ENCODE measurements around the gene MLEC. TPM values are rescaled to one million over a fixed set of nuclear protein-coding genes. Genes with fewer than 3 reads are reported as not detected.

MLEC gene
- total RNA-seq, 1 experiment from 2014 or later, result 181 TPM

DNA sequence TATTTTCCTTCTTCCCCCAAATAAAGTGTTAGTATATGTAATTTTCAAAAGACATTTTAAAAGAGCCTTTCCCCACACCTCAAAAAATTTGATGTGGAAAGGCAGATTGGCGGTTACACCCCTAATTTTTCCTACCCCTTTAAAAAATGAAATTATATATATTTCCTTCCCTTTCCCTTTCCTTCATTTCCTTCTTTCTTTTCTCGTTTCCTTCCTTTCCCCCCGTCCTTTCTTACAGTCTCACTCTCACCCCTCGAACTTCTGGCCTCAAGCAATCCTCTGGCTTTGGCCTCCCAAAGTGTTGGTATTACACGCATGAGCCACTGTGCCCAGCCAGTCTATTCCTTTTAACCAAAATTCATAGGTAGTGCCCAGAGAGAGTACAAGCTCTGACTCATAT lies 19.1 kb downstream of the MLEC start:
- Histone ChIP-seq H4K8ac (replicated peaks; ENCODE audit: insufficient read length, low read depth, low read length) (no peak overlapping the region), H3K79me2 (ENCODE audit: insufficient read depth, low read length) (no peaks in the 10 kb centered on the region; the same call in 1 of the 2 replicates), H2BK5ac (ENCODE audit: insufficient read length, low read length) (no peak overlapping the region), H2BK12ac (ENCODE audit: insufficient read length, low read depth, low read length) (no peak overlapping the region), H3K27me3 (ENCODE audit: insufficient read depth, low read length) (no peaks in the 10 kb centered on the region), H4K20me1 (ENCODE audit: control insufficient read depth, insufficient read depth, insufficient read length) (no peaks in the 10 kb centered on the region), H3K4ac (ENCODE audit: low read depth, low read length) (no peak overlapping the region), H3K18ac (ENCODE audit: insufficient read length, low read depth, low read length) (no peak overlapping the region), H3K79me1 (ENCODE audit: insufficient read depth, low read depth, low read length, poor library complexity, severe bottlenecking) (no peaks in the 10 kb centered on the region), H2BK20ac (ENCODE audit: low read depth, low read length, poor library complexity, severe bottlenecking) (no peak overlapping the region), H4K5ac (ENCODE audit: insufficient read length, low read depth, low read length) (no peak overlapping the region), H3K23ac (ENCODE audit: insufficient read length, low read depth, low read length) (no peak overlapping the region), H2AK5ac (ENCODE audit: insufficient read length, low read length) (no peak overlapping the region), H4K91ac (ENCODE audit: insufficient read length, low read depth, low read length) (no peak overlapping the region), H2BK15ac (ENCODE audit: low read depth, low read length) (no peak overlapping the region), H3K9ac (ENCODE audit: extremely low read depth, insufficient read length, low read length) (no peak overlapping the region), H3K23me2 (ENCODE audit: insufficient read length, low read depth, low read length, poor library complexity, severe bottlenecking) (peaks cover 1% of the 10 kb centered on the region), H3K56ac (ENCODE audit: insufficient read length, low read depth, low read length) (no peak overlapping the region), H3K9me3 (ENCODE audit: control insufficient read depth, low read depth, low read length) (no peaks in the 10 kb centered on the region), H2AFZ (ENCODE audit: low read length) (no peak overlapping the region), H3T11ph (ENCODE audit: low read length) (no peak overlapping the region), H3K4me1 (ENCODE audit: insufficient read depth, low read length) (no peaks in the 10 kb centered on the region; the same call in 1 of the 2 replicates), H3K27ac (ENCODE audit: insufficient read length, low read depth, low read length) (no peak overlapping the region), H3K4me2 (ENCODE audit: insufficient read depth, insufficient read length, low read length) (no peak overlapping the region), H3K14ac (ENCODE audit: insufficient read depth, low read length) (no peak overlapping the region), H2BK120ac (ENCODE audit: low read depth, low read length, poor library complexity, severe bottlenecking) (no peak overlapping the region)
- H3K27ac Mint-ChIP-seq, result no peak overlapping the region
- H3K4me3 Mint-ChIP-seq, result no peak overlapping the region
- H3K27me3 Mint-ChIP-seq (ENCODE audit: low read depth), result no peaks in the 10 kb centered on the region; the same call in 1 of the 2 replicates
- peaks cover 9 to 22% (median 18%) of the 10 kb centered on the region in 3 experiments; a peak in 6 of 7 replicates for H3K36me3 Mint-ChIP-seq (ENCODE audit: insufficient read depth in 1 of 3, low read depth in 3 of 3)
- 100% methylated on average over 3 of the region's 5 CpGs for WGBS (ENCODE audit: extremely low coverage, insufficient read length, low lambda C conversion rate)
- no peaks in the 10 kb centered on the region for H3K9me3 Mint-ChIP-seq
- H3K4me1 Mint-ChIP-seq, result peaks cover 6% of the 10 kb centered on the region in 2 experiments
- TF ChIP-seq, protein P1, sequence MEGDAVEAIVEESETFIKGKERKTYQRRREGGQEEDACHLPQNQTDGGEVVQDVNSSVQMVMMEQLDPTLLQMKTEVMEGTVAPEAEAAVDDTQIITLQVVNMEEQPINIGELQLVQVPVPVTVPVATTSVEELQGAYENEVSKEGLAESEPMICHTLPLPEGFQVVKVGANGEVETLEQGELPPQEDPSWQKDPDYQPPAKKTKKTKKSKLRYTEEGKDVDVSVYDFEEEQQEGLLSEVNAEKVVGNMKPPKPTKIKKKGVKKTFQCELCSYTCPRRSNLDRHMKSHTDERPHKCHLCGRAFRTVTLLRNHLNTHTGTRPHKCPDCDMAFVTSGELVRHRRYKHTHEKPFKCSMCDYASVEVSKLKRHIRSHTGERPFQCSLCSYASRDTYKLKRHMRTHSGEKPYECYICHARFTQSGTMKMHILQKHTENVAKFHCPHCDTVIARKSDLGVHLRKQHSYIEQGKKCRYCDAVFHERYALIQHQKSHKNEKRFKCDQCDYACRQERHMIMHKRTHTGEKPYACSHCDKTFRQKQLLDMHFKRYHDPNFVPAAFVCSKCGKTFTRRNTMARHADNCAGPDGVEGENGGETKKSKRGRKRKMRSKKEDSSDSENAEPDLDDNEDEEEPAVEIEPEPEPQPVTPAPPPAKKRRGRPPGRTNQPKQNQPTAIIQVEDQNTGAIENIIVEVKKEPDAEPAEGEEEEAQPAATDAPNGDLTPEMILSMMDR (conservative IDR thresholded peaks at IDR 0.05), result no peak
- DNase-seq, result no peak
